Chondrocyte (in vitro differentiated cells): ENCODE measurements around the gene DTX3. TPM values are rescaled to one million over a fixed set of nuclear protein-coding genes. Genes with fewer than 3 reads are reported as not detected.
"Not testable (repeated sequence)": the region's sequence is repeated elsewhere in the genome, so short reads cannot be mapped to it uniquely, and the experiment has no call there.

Experiments
- DNase-seq: peaks from one replicate; pipeline ENCODE4 v3.0.0; 2021; ENCODE audit warnings: mixed read lengths, low spot score
- H3K27ac Mint-ChIP-seq: one replicate; pipeline ENCODE4 v1.8.0; 2021; ENCODE audit warnings: mild to moderate bottlenecking, moderate library complexity, mixed read lengths; ENCODE audit not compliant: unreplicated experiment
- H3K27me3 Mint-ChIP-seq: 2 replicates; pipeline ENCODE4 v1.8.0; 2021; ENCODE audit warnings: low read depth, mixed read lengths
- H3K36me3 Mint-ChIP-seq: 2 replicates; pipeline ENCODE4 v1.8.0; 2021; ENCODE audit warnings: low read depth, mixed read lengths
- H3K4me1 Mint-ChIP-seq: 2 replicates; pipeline ENCODE4 v1.8.0; 2021; ENCODE audit warnings: low read depth, mild to moderate bottlenecking, mixed read lengths
- H3K4me3 Mint-ChIP-seq: one replicate; pipeline ENCODE4 v1.8.0; 2021; ENCODE audit warnings: mild to moderate bottlenecking, moderate library complexity, mixed read lengths; ENCODE audit not compliant: unreplicated experiment
- H3K9me3 Mint-ChIP-seq: 2 replicates; pipeline ENCODE4 v1.8.0; 2021; ENCODE audit warnings: low read depth, mixed read lengths
- total RNA-seq: library from RNA; stranded (reverse); gene quantifications from 3 replicates; pipeline ENCODE4 v1.2.1, GENCODE V29; 2021
- TF ChIP-seq, protein P1 (sequence below): fragments of 200-600 bp; sonication (generic); IDR thresholded peaks from 2 replicates; pipeline ENCODE4 v1.5.0; 2021; ENCODE audit warnings: antibody characterized with exemption, mild to moderate bottlenecking, moderate library complexity

The DTX3 gene
- total RNA-seq, 1 donor from 2014 or later, result 29.8 TPM

DNA sequence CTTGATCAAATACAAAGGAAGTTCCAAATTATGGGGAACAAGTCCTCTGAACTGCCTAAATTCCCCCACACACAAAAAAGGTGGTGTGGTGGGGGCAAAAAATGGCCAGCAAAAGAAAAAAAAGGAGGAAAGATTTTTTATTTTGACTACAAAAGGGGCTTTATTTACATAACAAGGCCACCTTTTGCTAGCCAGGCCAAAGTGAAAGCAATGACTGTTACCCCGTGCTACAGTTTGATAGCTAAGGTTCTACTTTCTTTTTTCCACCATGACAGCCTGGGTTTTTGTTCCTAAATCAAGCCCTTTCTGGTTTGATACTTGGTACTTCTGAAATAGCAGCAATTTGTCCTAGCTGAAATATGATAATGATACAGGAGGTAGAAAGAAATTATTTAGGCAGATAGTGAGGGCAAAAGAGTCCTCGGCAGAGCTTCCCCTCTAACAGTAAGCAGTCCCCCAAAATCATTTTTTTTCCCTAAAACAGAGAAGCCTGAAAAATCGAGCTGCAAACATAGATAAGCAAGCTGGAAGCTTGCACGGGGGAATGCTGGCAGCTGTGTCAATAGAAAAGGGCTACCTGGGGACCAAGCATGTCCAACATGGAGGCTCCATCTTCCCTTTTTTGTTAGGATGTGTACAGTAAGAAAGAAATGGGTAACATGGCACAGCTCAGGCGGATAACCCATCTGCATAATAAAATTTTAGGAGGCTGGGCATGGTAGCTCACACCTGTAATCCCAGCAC is 37.2 kb downstream of the DTX3 start:
- TF ChIP-seq, protein P1, sequence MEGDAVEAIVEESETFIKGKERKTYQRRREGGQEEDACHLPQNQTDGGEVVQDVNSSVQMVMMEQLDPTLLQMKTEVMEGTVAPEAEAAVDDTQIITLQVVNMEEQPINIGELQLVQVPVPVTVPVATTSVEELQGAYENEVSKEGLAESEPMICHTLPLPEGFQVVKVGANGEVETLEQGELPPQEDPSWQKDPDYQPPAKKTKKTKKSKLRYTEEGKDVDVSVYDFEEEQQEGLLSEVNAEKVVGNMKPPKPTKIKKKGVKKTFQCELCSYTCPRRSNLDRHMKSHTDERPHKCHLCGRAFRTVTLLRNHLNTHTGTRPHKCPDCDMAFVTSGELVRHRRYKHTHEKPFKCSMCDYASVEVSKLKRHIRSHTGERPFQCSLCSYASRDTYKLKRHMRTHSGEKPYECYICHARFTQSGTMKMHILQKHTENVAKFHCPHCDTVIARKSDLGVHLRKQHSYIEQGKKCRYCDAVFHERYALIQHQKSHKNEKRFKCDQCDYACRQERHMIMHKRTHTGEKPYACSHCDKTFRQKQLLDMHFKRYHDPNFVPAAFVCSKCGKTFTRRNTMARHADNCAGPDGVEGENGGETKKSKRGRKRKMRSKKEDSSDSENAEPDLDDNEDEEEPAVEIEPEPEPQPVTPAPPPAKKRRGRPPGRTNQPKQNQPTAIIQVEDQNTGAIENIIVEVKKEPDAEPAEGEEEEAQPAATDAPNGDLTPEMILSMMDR, result no peak
- Mint-ChIP-seq H3K4me3 (no peak overlapping the region), H3K36me3 (no peaks in the 10 kb centered on the region), H3K27me3 (peaks cover 29% of the 10 kb centered on the region), H3K27ac (no peak overlapping the region), H3K9me3 (peaks cover 3% of the 10 kb centered on the region), H3K4me1 (no peaks in the 10 kb centered on the region)
- no peak for DNase-seq

DNA sequence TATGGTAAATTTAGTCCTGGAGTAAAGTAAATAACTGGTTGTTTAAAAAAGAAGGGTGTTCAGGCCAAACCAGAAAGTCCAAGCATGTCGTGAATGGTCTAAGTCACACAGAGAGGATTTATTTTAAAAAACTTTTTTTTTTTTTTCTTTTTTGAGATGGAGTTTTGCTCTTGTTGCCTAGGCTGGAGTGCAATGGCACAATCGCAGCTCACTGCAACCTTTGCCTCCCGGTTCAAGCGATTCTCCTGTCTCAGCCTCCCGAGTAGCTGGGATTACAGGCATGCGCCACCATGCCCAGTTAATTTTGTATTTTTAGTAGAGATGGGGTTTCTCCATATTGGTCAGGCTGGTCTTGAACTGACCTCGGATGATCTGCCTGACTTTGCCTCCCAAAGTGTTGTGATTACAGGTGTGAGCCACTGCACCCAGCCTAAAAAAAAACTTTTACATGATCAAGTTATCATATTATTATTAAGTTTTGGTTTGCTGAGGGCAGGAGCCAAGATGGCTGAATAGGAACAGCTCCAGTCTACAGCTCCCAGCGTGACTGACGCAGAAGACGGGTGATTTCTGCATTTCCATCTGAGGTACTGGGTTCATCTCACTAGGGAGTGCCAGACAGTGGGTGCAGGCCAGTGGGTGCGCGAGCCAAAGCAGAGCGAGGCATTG is 41.5 kb downstream of the DTX3 start:
- H3K27ac Mint-ChIP-seq, H3K4me3 Mint-ChIP-seq, H3K36me3 Mint-ChIP-seq, H3K27me3 Mint-ChIP-seq, H3K4me1 Mint-ChIP-seq, DNase-seq, H3K9me3 Mint-ChIP-seq: not testable (repeated sequence)

DNA sequence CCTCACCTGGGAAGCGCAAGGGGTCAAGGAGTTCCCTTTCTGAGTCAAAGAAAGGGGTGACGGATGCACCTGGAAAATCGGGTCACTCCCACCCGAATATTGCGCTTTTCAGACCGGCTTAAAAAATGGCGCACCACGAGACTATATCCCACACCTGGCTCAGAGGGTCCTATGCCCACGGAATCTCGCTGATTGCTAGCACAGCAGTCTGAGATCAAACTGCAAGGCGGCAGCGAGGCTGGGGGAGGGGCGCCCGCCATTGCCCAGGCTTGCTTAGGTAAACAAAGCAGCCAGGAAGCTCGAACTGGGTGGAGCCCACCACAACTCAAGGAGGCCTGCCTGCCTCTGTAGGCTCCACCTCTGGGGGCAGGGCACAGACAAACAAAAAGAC is 42.0 kb downstream of the DTX3 start:
- not testable (repeated sequence) for H3K4me3 Mint-ChIP-seq, H3K9me3 Mint-ChIP-seq, H3K4me1 Mint-ChIP-seq, H3K36me3 Mint-ChIP-seq, DNase-seq, H3K27me3 Mint-ChIP-seq, H3K27ac Mint-ChIP-seq

DNA sequence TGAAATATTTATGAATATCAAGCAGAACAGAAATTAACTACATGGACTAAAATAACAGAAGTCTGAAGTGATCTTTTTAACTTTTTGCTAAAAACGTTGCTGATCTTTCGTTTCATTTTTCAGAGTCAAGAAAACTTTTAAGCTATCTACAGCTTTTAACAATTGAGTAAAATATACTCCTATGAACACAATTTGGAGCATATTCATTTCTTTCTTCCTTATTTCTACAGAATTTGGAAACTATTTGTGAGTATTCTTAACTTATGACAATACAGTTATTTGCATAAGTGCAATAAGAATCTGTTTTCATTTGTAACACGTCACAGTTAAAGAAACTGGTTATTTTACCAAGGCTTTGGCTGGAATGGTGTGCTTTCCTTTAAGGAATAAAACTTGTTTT is 49.4 kb downstream of the DTX3 start:
- peaks cover 6% of the 10 kb centered on the region for H3K9me3 Mint-ChIP-seq
- peaks cover 23% of the 10 kb centered on the region for H3K27me3 Mint-ChIP-seq
- no peak for DNase-seq
- TF ChIP-seq, protein P1, result no peak
- H3K27ac Mint-ChIP-seq, result no peak overlapping the region
- no peak overlapping the region for H3K4me3 Mint-ChIP-seq
- H3K36me3 Mint-ChIP-seq, result no peaks in the 10 kb centered on the region
- H3K4me1 Mint-ChIP-seq, result no peaks in the 10 kb centered on the region

DNA sequence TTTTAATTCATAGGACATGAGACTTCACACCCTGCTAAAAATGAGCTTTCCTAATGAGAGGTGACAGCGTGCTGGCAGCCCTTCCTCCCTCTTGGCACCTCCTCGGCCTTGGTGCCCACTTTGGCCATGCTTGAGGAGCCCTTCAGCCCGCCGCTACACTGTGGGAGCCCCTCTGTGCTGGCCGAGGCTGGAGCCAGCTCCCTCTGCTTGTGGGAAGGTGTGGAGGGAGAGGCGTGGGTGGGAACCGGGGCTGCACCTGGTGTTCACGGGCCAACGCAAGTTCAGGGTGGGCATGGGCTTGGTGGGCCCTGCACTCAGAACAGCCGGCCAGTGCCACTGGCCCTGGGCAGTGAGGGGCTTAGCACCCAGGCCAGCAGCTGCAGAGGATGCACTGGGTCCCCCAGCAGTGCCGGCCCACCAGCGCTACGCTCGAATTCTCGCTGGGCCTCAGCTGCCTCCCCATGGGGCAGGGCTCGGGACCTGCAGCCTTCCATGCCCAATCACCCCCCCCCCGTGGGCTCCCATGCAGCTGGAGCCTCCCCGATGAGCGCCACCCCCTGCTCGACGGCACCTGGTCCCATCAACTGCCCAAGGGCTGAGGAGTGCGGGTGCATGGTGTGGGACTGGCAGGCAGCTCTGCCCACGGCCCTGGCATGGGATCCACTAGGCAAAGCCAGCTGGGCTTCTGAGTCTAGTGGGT is 51.1 kb downstream of the DTX3 start:
- peaks cover 6% of the 10 kb centered on the region for H3K9me3 Mint-ChIP-seq

DNA sequence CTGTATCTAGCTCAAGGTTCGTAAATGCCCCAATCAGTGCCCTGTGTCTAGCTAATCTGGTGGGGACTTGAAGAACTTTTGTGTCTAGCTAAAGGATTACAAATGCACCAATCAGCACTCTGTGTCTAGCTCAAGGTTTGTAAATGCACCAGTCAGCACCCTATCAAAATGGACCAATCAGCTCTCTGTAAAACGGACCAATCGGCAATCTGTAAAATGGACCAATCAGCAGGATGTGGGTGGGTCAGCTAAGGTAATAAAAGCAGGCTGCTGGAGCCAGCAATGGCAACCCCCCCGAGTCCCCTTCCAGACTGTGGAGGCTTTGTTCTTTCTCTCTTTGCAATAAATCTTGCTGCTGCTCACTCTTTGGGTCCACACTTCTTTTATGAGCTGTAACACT is 51.8 kb downstream of the DTX3 start:
- not testable (repeated sequence) for H3K4me3 Mint-ChIP-seq, H3K27ac Mint-ChIP-seq, DNase-seq, H3K4me1 Mint-ChIP-seq, H3K36me3 Mint-ChIP-seq
- Mint-ChIP-seq H3K9me3 (peaks cover 10% of the 10 kb centered on the region), H3K27me3 (peaks cover 24% of the 10 kb centered on the region)

More for the DNA sequence above, 51.1 kb downstream of the DTX3 start:
- Mint-ChIP-seq H3K27ac (no peak overlapping the region), H3K36me3 (no peaks in the 10 kb centered on the region), H3K27me3 (peaks cover 24% of the 10 kb centered on the region), H3K4me1 (no peaks in the 10 kb centered on the region), H3K4me3 (no peak overlapping the region)
- TF ChIP-seq, protein P1, result no peak
- DNase-seq, result no peak
